Right lung (tissue), 5 donors: ENCODE results near the gene TNRC6C. TPM values are rescaled to one million over a fixed set of nuclear protein-coding genes. Genes with fewer than 3 reads are reported as not detected.
"Not testable (repeated sequence)": the region's sequence is repeated elsewhere in the genome, so short reads cannot be mapped to it uniquely, and the experiment has no call there.

Source experiments
- DNase-seq, 2 donors: peaks; one replicate each; pipeline ENCODE4 v3.0.0-alpha.2; 2013
- polyA plus RNA-seq, 5 donors: library from polyadenylated mRNA; unstranded; fragments of 120-200 nt; gene quantifications; one replicate each; pipeline versions ENCODE4 v1.2.1 to v1.2.3, GENCODE V29; 2013; ENCODE audit warnings: inconsistent platforms in 1 of 5, low replicate concordance in 1 of 5; ENCODE audit not compliant: insufficient read length in 5 of 5, insufficient read depth in 1 of 5

The TNRC6C gene
- polyA plus RNA-seq, 5 donors, result 12.3 to 20.3 (median 14.1) TPM

DNA sequence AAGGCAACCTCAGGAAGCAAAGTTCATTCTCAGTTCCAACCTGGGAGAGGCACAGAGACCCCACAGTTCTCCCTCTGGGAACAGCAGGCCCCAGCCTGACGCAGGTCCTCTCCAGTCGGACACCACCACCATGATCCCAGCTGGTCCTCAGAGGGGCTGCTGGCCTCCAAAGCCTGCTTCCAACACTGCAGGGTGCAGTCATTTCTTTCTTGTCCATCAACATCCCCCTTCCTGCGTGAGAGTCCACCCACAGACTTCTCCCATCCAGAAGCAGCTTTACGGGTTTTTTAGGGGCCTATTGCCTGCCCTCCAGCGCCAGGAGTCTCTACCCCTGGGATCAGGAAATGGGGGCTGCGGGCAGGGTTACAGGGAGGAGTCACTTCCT lies 29.3 kb upstream of the TNRC6C start:
- DNase-seq, result no peak

DNA sequence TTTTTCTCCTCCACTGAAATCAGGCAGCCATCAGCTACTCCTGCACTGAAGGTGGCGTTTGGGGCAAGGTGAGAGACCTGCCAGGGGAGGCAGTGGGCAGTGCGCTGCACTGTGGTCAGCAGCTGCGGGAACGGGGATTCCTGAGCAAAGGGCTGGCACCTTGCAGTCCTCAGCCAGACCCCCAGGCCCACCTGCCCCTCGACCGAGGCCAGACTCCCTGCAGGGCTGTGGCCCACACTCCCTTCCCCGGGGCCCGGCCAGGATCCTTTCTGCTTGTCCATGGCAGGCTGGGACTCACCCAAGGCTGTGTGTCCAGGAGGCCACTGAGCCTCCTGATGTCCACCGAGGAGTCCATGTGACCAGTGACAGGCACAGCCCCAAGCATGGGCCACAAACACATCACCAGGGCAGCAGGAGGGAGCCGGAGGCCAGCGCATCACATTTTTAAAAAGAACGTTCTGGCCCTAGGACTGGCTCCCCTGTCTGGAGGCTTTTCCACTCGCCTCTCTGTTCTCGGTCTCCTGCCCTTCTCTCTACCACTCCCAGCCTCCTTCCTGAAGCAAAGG lies 28.5 kb upstream of the TNRC6C start:
- DNase-seq, result no peak

DNA sequence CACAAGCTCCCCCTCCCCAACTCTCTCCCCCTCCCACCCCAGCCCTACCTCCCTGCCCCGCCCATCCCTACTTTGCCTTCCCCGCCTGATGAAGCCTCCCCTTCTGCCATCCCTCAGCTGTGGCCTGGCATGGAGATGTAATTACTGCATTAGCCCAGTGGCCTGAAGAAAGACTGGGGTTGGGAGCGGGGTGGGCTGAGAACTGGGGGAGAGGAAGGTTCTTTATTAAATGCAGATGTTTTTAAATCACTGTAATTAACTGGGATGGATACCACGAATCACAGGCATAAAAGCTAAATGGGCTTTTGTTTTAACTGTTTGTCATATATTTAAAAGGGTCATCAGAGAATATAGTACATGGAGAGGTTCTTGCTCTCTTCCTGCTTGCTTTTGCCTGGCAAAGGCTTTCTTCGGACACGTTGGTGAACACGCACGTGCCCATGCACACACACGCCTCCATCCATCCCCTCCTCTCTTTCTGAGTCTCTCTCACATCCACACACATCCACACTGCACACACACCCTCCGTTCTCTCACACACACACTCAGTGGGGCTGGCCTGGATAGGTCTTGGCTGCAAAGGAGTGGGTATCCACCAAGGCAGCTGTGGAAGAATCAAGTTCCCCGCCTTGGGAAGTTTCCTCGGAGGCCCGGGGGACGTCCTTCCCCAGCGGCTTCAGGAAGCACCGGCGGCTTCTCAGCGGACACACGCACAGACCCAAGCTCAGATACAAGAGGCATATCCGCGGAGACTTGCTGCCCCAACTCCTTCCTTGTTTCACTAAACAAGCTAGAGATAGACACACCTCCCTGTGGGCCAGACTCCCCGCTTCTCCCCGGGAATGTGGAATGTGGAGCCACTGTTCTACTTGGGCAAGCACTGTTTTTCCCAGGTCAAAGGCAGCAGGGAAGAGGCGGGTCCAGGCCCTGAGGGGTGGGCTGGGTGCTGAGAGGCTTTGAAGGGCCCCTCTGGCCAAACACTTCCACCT lies 27.4 kb upstream of the TNRC6C start:
- DNase-seq, result no peak

DNA sequence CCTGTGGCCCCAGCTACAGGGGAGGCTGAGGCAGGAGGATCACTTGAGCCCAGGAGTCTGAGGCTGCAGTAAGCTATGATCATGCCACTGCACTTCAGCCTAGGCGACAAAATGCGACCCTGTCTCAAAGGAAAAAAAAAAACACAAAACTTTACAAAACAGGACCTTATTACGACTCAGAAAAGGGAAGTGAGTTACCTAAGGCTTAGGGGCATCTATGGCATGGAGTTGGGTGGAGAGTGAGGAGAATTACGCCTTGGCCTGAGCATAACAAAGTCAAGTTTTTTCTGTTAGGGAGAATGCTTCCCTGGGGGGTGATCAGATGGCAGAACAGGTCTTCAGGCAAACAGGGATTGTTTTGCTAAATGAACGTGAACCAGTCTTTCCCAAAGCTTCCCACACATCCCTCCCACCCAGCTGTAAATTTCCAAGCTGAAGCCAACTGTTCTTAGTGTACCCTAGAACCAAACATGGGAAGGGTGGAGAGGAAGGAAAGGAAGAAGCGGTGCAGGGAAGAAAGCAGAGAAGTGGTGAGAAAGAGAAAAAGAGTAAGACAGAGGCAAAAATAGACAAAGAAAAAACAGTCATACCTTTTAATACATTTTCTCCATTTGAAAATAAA lies 24.6 kb upstream of the TNRC6C start:
- DNase-seq, result no peak

DNA sequence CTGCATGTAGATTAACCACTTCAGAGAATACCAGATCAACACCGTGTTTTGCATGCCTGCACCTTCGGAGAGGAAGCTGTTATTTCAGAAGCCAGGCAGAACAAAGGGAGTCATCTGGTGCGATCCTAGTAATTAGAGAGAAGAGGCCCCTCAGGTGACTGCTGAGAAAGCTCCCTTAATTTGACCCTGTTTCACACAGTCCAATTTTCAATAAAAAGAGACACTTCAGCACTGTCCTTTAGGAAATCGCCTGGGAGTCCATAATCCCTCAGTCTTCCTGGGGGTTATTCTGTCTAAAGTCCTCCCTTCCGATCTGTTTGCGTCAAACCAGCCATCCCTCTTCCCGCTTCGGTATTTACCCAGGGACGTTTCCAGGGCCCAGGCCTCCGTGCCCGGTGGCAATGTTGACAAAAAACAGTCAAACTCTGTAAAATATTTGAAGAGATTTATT lies 23.4 kb upstream of the TNRC6C start:
- DNase-seq, result no peak

DNA sequence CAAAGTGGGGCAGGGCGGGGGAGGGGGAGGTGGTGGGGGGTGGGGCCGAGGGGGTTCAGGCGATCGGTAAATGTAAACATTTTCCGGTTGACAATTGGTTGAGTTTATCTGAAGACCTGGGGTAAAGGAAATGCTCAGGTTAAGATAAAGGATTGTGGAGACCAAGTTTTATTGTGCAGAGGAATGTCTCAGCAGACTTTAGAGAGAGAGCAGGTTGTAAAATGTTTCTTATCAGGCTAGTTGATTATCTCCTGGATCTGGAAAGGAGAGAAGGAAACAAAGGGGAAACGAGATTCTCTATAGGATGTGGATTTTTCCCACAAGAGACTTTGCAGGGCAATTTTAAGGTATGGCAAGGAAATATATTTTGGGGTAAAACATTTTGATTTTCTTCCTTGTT lies 22.8 kb upstream of the TNRC6C start:
- DNase-seq, result not testable (repeated sequence)

DNA sequence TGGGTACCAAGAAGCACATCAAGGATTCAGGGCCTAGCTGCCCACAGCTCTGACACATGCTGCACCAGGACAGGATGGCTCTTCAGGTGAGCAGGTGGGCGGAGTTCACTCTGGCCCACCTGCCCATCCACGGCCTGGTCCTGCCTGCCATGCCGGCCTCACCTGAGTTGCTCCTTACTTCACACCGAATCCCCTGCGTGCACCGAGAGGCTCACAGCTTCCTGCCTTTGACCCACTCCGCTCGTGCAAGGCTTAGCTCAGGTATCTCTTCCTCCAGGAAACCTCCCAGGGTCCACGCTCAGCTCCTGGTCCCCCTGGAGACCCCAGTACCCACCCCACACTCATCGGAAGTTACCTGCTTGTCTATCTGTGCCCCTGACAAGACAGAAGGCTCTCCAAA lies 21.6 kb upstream of the TNRC6C start:
- DNase-seq, result no peak

DNA sequence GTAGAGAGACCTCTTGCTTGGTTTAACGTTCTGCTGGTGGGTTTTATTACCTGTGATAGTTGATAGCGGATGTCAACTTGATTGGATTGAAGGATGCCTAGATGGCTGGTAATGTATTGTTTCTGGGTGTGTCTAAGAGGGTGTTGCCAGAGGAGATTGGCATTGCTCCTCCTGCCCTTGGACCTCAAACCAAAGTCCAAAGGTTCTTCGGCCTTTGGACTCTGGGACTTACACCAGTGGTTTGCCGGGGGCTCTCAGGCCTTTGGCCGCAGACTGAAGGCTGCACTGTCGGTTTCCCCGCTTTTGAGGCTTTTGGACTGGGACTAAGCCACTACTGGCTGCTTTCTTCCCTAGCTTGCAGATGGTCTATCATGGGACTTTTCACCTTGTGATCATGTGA lies 17.5 kb upstream of the TNRC6C start:
- DNase-seq, result no peak

DNA sequence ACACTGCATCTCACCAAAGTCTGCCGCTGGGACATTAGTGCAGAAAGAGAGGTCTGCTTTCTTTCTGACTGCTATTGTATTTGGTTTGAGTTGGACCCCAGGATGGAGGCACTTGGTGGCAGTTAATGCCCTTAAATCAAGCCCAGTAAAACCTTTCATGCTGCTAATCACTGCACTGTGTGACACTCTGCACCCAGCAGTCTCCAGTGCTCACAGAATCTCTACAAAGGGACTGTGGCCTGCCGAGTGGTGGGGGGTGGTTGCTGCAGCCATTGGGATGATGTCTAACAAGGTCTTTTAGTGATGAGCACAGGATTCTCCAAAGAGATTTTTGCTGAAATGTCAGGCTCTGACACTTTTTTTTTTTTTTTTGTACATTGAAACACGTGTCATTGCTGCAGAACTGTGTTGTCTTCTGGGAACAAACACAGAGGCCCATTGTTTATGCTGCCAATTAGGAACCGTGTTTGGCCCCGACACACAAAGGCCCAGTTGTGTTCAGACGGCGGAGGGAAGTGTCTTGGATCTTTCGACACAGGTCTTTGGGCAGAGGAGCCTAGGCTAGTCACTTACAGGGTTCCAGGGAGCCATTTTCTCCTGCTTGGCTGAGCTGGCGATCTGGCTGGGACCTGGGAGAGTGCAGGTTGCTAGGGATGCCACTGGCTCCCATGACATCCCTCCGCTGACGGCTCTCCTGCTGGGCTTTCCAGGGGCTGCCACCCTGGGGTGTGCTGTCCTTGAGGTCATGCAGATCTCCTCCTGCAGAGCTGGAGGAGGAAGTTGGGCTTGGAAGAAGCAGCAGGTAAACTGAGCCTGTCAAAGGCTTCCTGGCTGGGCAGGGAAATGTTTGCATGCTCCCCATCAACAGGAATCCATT lies 16.2 kb upstream of the TNRC6C start:
- DNase-seq, result no peak

DNA sequence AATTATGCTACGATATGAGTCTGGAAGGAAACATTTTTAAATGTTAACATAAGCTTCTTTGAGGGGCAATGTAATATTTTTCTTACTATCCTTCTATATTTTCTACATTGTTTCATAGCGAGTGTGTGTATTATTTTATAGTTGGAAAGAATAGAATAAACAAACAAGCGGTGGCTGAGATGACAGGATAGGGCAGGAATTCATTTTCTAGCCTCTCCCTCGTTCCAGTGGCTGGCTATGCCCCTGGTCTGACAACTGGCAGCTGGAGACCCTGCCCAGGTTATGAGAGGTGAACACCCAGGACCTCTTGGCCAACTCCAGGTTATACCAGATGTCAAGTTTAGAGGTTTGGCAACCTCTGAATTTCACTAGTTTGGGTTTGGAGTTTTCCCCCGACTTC lies 14.5 kb upstream of the TNRC6C start:
- DNase-seq, result no peak

DNA sequence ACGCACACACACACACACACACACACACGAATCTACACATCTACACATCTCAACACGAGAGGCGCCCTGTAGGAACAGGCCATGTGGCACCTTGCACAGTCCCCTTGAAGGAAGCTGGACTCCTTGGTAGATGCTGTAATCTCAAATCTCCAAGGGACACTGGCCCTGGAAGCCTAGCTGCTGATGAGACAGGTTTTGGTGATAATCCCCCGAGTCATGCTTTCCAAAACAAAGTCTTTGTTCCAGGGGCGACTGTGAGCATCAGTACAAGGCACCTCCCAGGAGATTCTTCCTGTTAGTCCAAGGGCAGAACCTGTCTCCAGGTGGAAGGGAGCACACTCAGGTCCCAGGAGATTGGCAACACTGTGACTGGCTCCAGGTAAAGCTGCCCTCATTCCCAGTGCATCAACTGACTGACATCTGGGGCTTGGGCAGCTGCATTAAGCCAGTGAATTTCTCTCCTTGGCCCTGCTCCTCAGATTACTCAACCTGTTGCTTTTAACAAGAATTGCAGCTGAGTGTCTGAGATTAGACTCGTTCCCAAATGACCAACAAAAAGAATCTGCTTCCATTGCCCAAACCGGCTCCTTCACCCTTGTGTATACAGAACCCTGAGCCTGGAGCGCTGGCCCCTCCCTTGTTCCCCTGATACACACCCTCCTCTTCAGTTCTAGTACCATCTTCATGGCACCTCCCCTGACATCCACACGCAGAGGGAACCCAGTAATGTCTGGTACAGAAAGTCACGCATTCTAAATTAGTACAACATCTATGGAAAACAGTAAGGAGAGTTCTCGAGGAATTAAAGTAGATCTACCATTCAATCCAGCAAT lies 13.9 kb upstream of the TNRC6C start:
- no peak for DNase-seq

DNA sequence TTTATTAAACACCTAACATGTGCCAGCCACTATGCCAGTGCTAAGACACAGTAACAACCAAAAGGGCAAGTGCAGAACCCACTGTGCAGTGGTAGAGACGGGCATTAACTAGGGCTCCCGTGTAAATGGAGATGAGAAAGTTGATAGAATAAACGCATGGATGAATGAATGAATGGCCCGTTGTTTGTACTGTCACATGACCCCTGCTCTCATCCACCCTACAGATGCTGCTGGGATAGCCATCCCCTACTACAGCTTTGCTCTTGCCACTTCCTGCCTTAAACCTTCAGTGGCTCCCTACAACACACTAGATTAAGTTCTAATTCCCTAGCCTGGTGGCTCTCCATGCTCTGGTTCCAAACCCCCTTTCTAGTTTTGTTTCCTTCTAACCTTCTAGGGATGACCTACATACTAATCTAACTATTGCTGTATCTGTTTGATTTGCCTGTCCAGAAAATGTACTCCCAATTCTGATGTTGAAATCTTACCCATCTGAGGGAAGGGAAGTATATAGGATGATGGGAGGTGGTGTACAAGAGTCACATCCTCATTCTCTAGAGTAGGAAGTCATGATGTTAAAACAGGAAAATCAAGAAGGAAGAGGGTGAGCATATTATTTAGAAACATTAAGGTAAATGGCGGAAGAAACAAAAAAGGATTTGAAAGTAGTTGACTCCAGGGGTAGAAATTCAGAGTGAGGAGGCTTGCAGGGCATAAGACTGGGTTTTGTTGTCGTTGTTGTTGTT lies 11.4 kb upstream of the TNRC6C start:
- DNase-seq, result no peak

DNA sequence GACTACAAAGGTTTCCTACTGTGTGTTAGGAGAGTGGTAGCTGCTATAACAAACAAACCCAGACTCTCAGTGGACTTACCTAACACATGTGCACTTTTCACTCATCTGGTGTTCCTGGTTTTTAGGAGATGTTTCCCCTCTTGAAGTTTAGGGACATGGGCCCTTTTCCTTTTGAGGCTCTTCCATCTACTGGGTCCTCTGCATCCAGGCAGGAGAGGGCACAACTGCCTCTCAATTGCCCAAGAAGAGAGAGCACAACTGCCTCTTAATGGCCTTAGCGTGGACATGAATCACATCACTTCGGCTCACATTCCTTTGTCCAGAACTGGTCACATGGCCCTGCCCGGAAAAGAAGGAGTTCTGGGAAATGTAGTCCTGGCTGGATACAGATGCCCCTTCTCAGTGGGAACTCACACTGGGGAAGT lies 9.8 kb upstream of the TNRC6C start:
- DNase-seq, result no peak

DNA sequence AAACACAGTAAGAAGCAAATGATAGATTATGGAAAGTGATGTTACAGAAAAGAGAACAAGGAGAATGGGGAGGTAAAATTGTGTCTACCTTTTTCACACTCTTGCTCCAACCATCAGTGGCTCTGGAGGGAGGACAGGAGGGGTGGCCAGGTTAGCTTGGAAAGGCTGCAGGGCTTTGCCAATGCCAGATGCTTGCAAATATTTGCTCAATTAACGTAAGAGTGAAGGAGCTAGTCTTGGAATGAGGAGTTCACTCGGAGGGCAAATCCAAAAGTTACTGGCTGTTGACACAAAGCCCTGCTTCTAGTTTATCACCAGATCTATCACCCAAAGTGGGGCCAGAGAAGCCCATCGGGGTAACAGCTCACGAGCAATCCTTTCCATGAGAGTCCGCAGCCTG lies 7.4 kb upstream of the TNRC6C start:
- DNase-seq, result no peak

DNA sequence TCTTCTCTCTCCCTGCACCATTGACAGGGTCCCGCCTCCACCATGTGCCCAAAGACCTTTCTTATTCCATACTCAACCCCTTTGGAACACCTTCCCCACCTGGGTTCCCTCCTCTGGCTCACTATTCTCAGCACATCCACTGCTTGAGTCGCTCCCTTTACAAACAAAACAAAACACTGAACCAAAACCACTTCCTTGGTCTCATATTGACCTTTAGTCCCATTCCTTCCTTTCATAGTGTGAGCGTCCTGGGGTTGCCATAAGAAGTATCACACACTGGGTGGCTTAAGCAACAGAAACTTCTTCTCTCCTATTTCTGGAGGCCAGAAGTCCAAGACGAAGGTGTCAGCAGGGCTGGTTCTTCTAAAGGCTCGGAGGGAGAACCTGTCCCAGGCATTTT lies 6.1 kb upstream of the TNRC6C start:
- DNase-seq, result no peak

DNA sequence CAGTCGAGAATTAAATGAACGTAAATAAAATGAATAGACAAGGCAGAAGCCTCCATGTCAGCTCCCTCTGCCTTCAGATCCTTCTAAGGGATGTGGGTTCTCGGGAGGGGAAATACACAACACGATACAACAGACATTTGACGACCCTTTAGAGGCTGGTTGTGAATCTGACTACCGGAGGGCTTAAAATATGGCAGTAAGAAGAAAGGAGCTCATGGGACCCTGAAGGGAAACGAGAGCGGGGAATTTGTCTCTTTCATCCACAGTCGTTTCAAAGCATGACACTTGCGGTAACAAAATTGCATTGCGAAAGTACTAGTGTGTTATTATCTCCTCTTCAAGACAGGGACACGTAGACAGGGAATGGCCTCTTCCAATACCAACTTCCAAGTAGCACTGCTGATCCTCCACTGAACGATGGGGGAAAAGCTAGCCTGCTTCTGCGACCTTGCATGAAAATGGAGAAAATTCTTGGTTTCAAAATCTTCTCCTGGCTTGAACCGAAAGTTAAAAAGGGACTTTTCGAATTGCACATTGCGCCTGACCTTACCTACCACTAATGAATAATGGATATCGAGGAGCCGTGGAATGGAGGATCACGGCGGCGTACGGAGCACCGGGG lies 1.2 kb upstream of the TNRC6C start:
- peak in 1 of 2 donors; percentile 33 for DNase-seq

DNA sequence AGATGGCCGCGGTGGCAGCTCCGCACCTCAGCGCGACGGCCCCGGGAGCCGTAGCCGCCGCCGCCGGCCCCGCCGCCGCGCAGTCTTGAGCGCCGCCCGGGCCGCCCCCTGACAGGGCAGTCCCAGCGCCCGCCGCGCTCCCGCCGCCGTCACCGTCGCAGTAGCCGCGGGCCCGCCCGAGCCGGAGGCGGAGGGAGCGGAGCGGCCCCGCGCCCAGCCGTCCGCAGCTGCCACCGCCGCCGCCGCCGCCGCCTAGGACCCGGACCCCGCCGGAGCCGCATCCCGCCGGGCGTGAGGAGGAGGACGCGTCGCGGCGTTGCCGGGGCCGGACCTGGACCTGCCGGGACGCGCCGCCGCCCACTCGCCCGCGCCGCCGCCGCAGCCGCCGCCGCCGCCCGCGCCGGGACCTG lies 218 bp downstream of the TNRC6C start:
- DNase-seq, result no peak

DNA sequence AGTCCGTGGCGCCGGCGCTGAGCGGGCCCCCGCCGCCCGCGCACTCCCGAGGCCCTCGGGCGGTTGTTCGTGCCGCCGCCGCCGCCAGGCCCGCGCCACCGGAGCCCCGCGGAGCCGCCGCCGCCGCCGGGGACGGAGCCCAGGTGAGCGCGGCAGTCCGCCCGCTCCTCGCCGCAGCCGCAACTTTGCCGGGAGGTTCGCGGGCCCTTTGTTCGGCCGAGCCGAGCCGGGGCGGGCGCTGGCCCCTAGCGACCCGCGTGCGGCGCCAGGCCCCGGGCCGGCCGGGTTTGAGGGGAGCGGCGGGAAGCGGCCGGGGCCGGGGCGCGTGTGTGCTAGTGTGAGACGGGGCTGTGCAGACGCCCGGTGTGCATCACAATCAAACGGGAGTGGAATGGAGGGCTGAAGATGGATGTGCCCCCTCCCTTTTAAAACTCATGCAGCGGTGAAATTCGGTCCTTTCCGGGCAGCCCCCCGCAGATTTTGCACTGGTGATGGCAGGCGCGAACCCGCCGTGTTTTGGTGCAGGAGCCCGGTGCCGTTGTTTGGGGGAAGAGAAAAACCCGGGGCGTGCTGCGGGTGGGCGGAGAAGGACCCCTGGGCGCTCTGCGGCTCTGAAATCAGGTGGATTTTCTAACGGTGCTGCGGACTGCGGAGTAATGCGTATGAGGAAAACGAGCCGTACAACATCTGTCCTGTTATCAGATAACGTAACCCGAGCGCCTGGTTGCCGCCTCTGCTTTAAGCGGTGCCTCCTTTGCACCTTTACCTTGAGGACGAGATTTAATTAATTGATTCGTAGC lies 823 bp downstream of the TNRC6C start:
- no peak for DNase-seq
